Neuronal stem cell (in vitro differentiated cells): ENCODE measurements around the gene POM121.
"Not testable (repeated sequence)": the region's sequence is repeated elsewhere in the genome, so short reads cannot be mapped to it uniquely, and the experiment has no call there.

Source experiments
- DNase-seq: peaks from one replicate; pipeline ENCODE4 v3.0.0-alpha.2; 2013; ENCODE audit warnings: low spot score
- H2AFZ ChIP-seq: one replicate; pipeline ENCODE4 v1.6.1; 2013; ENCODE audit warnings: mild to moderate bottlenecking, low read length, inconsistent platforms
- H2AK5ac ChIP-seq: 2 replicates; pipeline ENCODE4 v1.6.1; 2013; ENCODE audit warnings: low read depth, mild to moderate bottlenecking, inconsistent platforms, low read length, moderate library complexity, mixed read lengths
- H2BK120ac ChIP-seq: 2 replicates; pipeline ENCODE4 v1.6.1; 2013; ENCODE audit warnings: low read depth, mild to moderate bottlenecking, inconsistent platforms, low read length, moderate library complexity, mixed read lengths
- H2BK12ac ChIP-seq: one replicate; pipeline ENCODE4 v1.6.1; 2013; ENCODE audit warnings: low read length, inconsistent platforms
- H2BK15ac ChIP-seq: 2 replicates; pipeline ENCODE4 v1.6.1; 2013; ENCODE audit warnings: mild to moderate bottlenecking, low read length, inconsistent platforms, mixed read lengths
- H2BK5ac ChIP-seq: one replicate; pipeline ENCODE4 v1.6.1; 2013; ENCODE audit warnings: inconsistent platforms, mild to moderate bottlenecking, low read length, moderate library complexity
- H3K14ac ChIP-seq: one replicate; pipeline ENCODE4 v1.6.1; 2013; ENCODE audit warnings: low read length, inconsistent platforms
- H3K18ac ChIP-seq: 2 replicates; pipeline ENCODE4 v1.6.1; 2013; ENCODE audit warnings: low read length, inconsistent platforms
- H3K23ac ChIP-seq: 2 replicates; pipeline ENCODE4 v1.6.1; 2013; ENCODE audit warnings: low read depth, mild to moderate bottlenecking, mixed read lengths, low read length, inconsistent platforms; ENCODE audit not compliant: poor library complexity
- H3K27ac ChIP-seq: replicated peaks from 3 replicates; pipeline ENCODE4 v1.5.1; 2013; ENCODE audit warnings: low read length, inconsistent platforms
- H3K27me3 ChIP-seq, 3 experiments: 2 replicates each; pipeline ENCODE4 v1.6.1; 2013; ENCODE audit warnings: low read length in 3 of 3, mild to moderate bottlenecking in 2 of 3, inconsistent platforms in 1 of 3, low read depth in 1 of 3, mixed read lengths in 1 of 3, moderate library complexity in 1 of 3; ENCODE audit not compliant: control insufficient read depth in 3 of 3, insufficient read depth in 3 of 3
- H3K36me3 ChIP-seq, 2 donors: replicated peaks in 1 of 2; 2 replicates each; pipeline ENCODE4 v1.6.1; 2013; ENCODE audit warnings: low read length in 2 of 2; ENCODE audit not compliant: control insufficient read depth in 2 of 2, insufficient read depth in 2 of 2
- H3K4ac ChIP-seq: 2 replicates; pipeline ENCODE4 v1.6.1; 2013; ENCODE audit warnings: inconsistent platforms, mild to moderate bottlenecking, low read length, moderate library complexity
- H3K4me1 ChIP-seq, 2 donors: 1 replicate in 1 of 2; 2 replicates in 1 of 2; pipeline ENCODE4 v1.6.1; 2013; ENCODE audit warnings: low read length in 2 of 2, low read depth in 1 of 2; ENCODE audit not compliant: control insufficient read depth in 2 of 2, insufficient read depth in 1 of 2
- H3K4me2 ChIP-seq: one replicate; pipeline ENCODE4 v1.6.1; 2013; ENCODE audit warnings: mild to moderate bottlenecking, low read length, inconsistent platforms; ENCODE audit not compliant: insufficient read depth, poor library complexity, severe bottlenecking
- H3K4me3 ChIP-seq, 2 donors: 2 replicates each; pipeline ENCODE4 v1.5.1; 2013; ENCODE audit warnings: low read length in 2 of 2, mild to moderate bottlenecking in 2 of 2, inconsistent platforms in 1 of 2, moderate library complexity in 1 of 2
- H3K79me1 ChIP-seq: one replicate; pipeline ENCODE4 v1.6.1; 2013; ENCODE audit warnings: low read depth, mild to moderate bottlenecking, inconsistent platforms, low read length, moderate library complexity
- H3K9ac ChIP-seq: one replicate; pipeline ENCODE4 v1.6.1; 2013; ENCODE audit warnings: mild to moderate bottlenecking, low read depth, low read length, inconsistent platforms; ENCODE audit not compliant: poor library complexity
- H3K9me3 ChIP-seq, 2 donors: replicated peaks in 1 of 2; 2 replicates each; pipeline versions ENCODE3 to v1.6.1; 2013; ENCODE audit warnings: low read length in 2 of 2, mild to moderate bottlenecking in 2 of 2, inconsistent platforms in 1 of 2, low read depth in 1 of 2, mixed read lengths in 1 of 2, moderate library complexity in 1 of 2; ENCODE audit not compliant: control insufficient read depth in 2 of 2, insufficient read depth in 1 of 2
- H4K8ac ChIP-seq: one replicate; pipeline ENCODE4 v1.6.1; 2013; ENCODE audit warnings: low read depth, mild to moderate bottlenecking, inconsistent platforms, low read length, moderate library complexity
- H4K91ac ChIP-seq: one replicate; pipeline ENCODE4 v1.6.1; 2013; ENCODE audit warnings: low read length, low read depth, mild to moderate bottlenecking, inconsistent platforms; ENCODE audit not compliant: poor library complexity
- WGBS, 2 donors: extraction: QIAGEN DNeasy Blood & Tissue Kit; methylation state at CpG; one replicate each; pipeline ENCODE4 v1.1.7; 2013; ENCODE audit warnings: missing lambda C conversion rate in 2 of 2, mixed read lengths in 1 of 2; ENCODE audit not compliant: insufficient read length in 2 of 2, insufficient replicate concordance in 1 of 2; ENCODE audit errors: extremely low coverage in 2 of 2; 5-methylcytosine and 5-hydroxymethylcytosine counted together

Gene POM121

GRCh38 chr7:72949276-72949675 lies 24.4 kb downstream of the POM121 start:
- H4K8ac ChIP-seq, H3K23ac ChIP-seq, H3K9me3 ChIP-seq, H3K4ac ChIP-seq, H3K27me3 ChIP-seq, H3K79me1 ChIP-seq, H2AFZ ChIP-seq, H3K18ac ChIP-seq, H3K14ac ChIP-seq, H4K91ac ChIP-seq, H3K4me3 ChIP-seq, H3K27ac ChIP-seq, H3K9ac ChIP-seq, DNase-seq, H2BK5ac ChIP-seq, H2BK15ac ChIP-seq, H3K4me2 ChIP-seq, H2AK5ac ChIP-seq, H2BK12ac ChIP-seq, H2BK120ac ChIP-seq, H3K4me1 ChIP-seq: not testable (repeated sequence)
- H3K36me3 ChIP-seq: peaks cover 0 to 27% of the 10 kb centered on the region in 2 donors
- WGBS, 2 donors: no CpG with 5 or more reads among the region's 9 CpGs

DNA sequence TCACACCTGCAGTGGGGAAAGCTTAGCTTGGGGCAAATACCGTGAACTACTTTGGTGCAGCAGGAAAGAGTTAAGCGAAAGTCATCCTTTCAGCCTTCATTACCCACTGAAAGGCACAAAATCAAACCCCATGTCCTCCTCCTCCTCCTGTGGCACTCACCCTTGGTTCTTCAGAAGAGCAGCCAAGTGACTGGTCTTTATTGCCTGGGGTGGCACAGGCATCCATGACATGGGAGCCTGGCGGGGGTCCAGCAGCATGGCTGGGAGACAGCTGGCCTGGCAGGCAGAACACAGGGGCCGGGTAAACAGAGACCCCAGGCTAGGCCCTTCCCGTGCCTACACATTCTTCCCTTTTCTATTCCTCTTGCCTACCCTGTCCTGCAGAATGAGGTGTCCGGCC lies 24.8 kb downstream of the POM121 start:
- not testable (repeated sequence) for H3K9me3 ChIP-seq, H3K4me1 ChIP-seq, H2BK15ac ChIP-seq, H3K27me3 ChIP-seq, H2AK5ac ChIP-seq, H3K79me1 ChIP-seq, H3K4me2 ChIP-seq, H2BK120ac ChIP-seq, H4K8ac ChIP-seq, H2BK12ac ChIP-seq, H4K91ac ChIP-seq, H3K4me3 ChIP-seq, H3K27ac ChIP-seq, H3K9ac ChIP-seq, H2AFZ ChIP-seq, H2BK5ac ChIP-seq, H3K18ac ChIP-seq, H3K14ac ChIP-seq, H3K4ac ChIP-seq, H3K23ac ChIP-seq, DNase-seq
- peaks cover 0 to 27% of the 10 kb centered on the region in 2 donors for H3K36me3 ChIP-seq
- no CpG with 5 or more reads among the region's 6 CpGs for WGBS, 2 donors

DNA sequence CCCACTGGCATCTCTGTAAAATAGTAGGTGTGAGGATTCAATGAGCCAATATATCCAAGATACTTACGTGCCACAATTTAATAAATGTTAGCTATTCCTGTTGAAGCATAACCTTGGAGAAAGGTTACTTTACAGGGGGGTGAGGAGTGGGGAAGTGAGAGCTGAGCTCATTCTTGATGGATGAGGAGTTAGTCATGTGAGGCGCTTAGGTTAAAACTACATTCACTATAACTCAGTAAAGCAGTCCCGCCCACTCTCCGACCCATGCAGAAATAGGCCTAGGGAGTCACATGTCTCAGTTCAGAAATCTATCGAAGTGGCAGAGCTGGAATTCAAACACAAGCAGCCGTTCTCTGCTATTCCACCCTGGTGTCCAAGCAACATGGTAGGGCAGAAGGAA lies 25.5 kb downstream of the POM121 start:
- not testable (repeated sequence) for H2BK12ac ChIP-seq, H3K23ac ChIP-seq, H2AFZ ChIP-seq, H2BK5ac ChIP-seq, H3K9ac ChIP-seq, DNase-seq, H3K18ac ChIP-seq, H2BK120ac ChIP-seq, H3K4me2 ChIP-seq, H3K4me1 ChIP-seq, H3K14ac ChIP-seq, H3K4me3 ChIP-seq, H2AK5ac ChIP-seq, H3K27ac ChIP-seq, H4K8ac ChIP-seq, H3K9me3 ChIP-seq, H3K4ac ChIP-seq, H3K79me1 ChIP-seq, H2BK15ac ChIP-seq, H4K91ac ChIP-seq, H3K27me3 ChIP-seq
- no CpG with 5 or more reads among the region's 6 CpGs for WGBS, 2 donors
- peaks cover 0 to 25% of the 10 kb centered on the region in 2 donors for H3K36me3 ChIP-seq

DNA sequence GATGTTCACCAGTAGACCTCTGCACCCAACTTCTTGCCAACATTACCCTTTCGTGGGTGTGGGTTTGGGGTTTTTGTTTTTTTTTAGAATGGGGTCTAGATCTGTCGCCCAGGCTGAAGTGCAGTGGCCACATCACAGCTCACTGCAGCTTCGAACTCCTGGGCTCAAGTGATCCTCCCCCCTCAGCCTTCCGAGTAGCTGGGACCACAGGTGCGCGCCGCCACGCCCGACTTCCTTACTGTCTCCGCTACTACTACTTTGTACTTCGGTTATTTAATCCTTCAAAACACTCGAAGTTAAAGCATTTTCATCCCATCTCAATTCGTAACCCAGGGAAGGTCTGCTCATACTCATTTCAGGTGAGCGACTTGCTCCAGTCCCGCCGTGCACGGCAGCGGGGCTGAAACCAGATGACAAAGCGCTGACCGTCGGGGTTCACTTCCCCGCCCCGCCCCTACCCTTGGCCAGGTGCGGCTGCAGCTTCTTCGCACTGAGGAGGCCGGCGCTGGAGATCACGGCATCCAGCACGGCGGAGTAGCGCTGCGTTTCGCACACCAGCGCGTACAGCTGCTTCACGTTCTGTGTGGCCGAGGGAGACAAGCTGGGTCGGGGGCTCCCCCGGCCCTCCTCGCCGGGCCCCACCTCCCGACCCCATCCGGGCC lies 29.1 kb downstream of the POM121 start:
- DNase-seq, H2BK120ac ChIP-seq, H3K4ac ChIP-seq, H3K4me1 ChIP-seq, H3K27ac ChIP-seq, H3K27me3 ChIP-seq, H4K8ac ChIP-seq, H2BK5ac ChIP-seq, H3K79me1 ChIP-seq, H2BK12ac ChIP-seq, H3K9me3 ChIP-seq, H3K23ac ChIP-seq, H3K4me2 ChIP-seq, H3K9ac ChIP-seq, H3K14ac ChIP-seq, H3K18ac ChIP-seq, H2BK15ac ChIP-seq, H2AFZ ChIP-seq, H4K91ac ChIP-seq, H3K36me3 ChIP-seq, H2AK5ac ChIP-seq: not testable (repeated sequence)
- no CpG with 5 or more reads among the region's 43 CpGs for WGBS, 2 donors
- H3K4me3 ChIP-seq: peak overlapping the region in 1 of 2 donors; percentile 34
